Neuron (in vitro differentiated cells): ENCODE data around the gene TMEM97.

Experiments used
- H2AFZ ChIP-seq: one replicate; pipeline ENCODE4 v1.6.1; 2013; ENCODE audit warnings: low read depth, mild to moderate bottlenecking, inconsistent platforms, low read length, moderate library complexity
- H3K27me3 ChIP-seq: one replicate; pipeline ENCODE4 v1.6.1; 2013; ENCODE audit warnings: low read length; ENCODE audit not compliant: insufficient read depth
- H3K36me3 ChIP-seq: one replicate; pipeline ENCODE4 v1.6.1; 2013; ENCODE audit warnings: low read length; ENCODE audit not compliant: insufficient read depth
- H3K4me1 ChIP-seq: one replicate; pipeline ENCODE4 v1.6.1; 2013; ENCODE audit warnings: low read length; ENCODE audit not compliant: insufficient read depth
- H3K4me3 ChIP-seq: 2 replicates; pipeline ENCODE4 v1.5.1; 2013; ENCODE audit warnings: mild to moderate bottlenecking, low read length, moderate library complexity
- H3K9me3 ChIP-seq: one replicate; pipeline ENCODE4 v1.6.1; 2013; ENCODE audit warnings: low read length

TMEM97 gene

GRCh38 chr17:28346199-28346580 is 27.2 kb downstream of the TMEM97 start:
- H3K4me3 ChIP-seq, result no peak overlapping the region
- no peaks in the 10 kb centered on the region for H3K9me3 ChIP-seq
- no peaks in the 10 kb centered on the region for H3K27me3 ChIP-seq
- H3K4me1 ChIP-seq, result peaks cover 25% of the 10 kb centered on the region
- no peak overlapping the region for H2AFZ ChIP-seq
- peaks cover 87% of the 10 kb centered on the region for H3K36me3 ChIP-seq

GRCh38 chr17:28346746-28347246 is 27.8 kb downstream of the TMEM97 start:
- peaks cover 87% of the 10 kb centered on the region for H3K36me3 ChIP-seq
- H3K9me3 ChIP-seq, result no peaks in the 10 kb centered on the region

DNA sequence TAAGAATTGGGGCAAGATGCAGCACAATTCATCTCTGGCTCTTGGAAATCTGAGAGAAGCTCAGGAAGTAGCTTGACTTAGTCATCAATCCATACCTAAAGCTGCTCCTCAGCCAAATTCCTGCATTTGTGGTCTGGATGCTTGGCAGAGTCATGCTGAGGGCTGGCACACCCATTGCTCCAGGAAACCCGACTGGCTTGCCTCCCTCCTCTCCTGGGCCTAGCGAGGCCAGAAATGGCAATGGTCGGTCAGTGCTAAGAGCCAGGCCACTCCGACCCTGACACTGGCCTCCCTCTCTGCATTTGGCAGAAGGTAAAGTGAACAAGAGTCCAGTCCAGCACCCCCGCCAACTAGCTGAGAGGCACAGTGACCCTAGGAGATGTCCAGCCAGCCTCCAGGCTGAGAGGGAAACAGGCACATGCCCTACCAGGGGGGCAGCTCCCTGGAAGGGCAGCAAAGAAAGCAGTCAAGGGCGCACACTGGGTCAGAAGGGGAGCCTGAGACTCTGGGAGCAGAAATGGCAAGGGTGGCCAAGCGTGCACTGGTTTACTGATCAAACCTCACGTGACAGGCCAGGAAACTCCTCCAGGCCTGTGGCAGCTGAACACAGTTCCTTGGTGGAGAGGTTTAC is 28.4 kb downstream of the TMEM97 start:
- Histone ChIP-seq H3K4me1 (peaks cover 25% of the 10 kb centered on the region), H3K36me3 (peaks cover 84% of the 10 kb centered on the region)

More at GRCh38 chr17:28346746-28347246, 27.8 kb downstream of the TMEM97 start:
- Histone ChIP-seq H3K4me1 (peaks cover 25% of the 10 kb centered on the region), H2AFZ (no peak overlapping the region), H3K27me3 (no peaks in the 10 kb centered on the region), H3K4me3 (no peak overlapping the region)

DNA sequence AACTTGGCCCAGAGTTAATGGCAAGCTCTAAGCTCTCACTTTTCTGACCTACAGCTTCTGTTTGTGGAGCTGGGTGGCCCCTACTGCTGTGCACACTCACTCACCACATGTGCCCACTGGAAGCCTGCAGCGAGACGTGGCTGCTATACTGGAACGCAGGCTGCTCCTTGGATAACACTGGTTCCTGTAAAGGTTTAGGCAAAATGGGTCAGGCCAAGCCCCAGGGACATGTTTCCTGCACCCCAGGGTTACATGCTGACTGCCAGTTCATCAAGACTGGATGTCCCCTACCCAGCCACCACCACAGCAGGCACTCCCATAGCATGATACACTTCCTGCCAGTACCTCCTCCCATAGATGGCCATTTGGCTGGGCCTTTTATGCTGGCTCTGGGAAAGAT is 30.0 kb downstream of the TMEM97 start:
- Histone ChIP-seq H3K4me3 (no peak overlapping the region), H3K27me3 (no peaks in the 10 kb centered on the region), H3K36me3 (peaks cover 83% of the 10 kb centered on the region), H3K4me1 (peaks cover 25% of the 10 kb centered on the region), H3K9me3 (no peaks in the 10 kb centered on the region), H2AFZ (no peak overlapping the region)

More for the DNA sequence above, 28.4 kb downstream of the TMEM97 start:
- Histone ChIP-seq H3K9me3 (no peaks in the 10 kb centered on the region), H3K4me3 (no peak overlapping the region), H2AFZ (no peak overlapping the region), H3K27me3 (no peaks in the 10 kb centered on the region)

- H3K9me3 ChIP-seq, result no peaks in the 10 kb centered on the region
- peaks cover 24% of the 10 kb centered on the region for H3K4me1 ChIP-seq
- no peak overlapping the region for H3K4me3 ChIP-seq
- peaks cover 84% of the 10 kb centered on the region for H3K36me3 ChIP-seq
- H3K27me3 ChIP-seq, result no peaks in the 10 kb centered on the region
- H2AFZ ChIP-seq, result no peak overlapping the region
Measured at GRCh38 chr17:28350271-28350670, 31.3 kb downstream of the TMEM97 start.

DNA sequence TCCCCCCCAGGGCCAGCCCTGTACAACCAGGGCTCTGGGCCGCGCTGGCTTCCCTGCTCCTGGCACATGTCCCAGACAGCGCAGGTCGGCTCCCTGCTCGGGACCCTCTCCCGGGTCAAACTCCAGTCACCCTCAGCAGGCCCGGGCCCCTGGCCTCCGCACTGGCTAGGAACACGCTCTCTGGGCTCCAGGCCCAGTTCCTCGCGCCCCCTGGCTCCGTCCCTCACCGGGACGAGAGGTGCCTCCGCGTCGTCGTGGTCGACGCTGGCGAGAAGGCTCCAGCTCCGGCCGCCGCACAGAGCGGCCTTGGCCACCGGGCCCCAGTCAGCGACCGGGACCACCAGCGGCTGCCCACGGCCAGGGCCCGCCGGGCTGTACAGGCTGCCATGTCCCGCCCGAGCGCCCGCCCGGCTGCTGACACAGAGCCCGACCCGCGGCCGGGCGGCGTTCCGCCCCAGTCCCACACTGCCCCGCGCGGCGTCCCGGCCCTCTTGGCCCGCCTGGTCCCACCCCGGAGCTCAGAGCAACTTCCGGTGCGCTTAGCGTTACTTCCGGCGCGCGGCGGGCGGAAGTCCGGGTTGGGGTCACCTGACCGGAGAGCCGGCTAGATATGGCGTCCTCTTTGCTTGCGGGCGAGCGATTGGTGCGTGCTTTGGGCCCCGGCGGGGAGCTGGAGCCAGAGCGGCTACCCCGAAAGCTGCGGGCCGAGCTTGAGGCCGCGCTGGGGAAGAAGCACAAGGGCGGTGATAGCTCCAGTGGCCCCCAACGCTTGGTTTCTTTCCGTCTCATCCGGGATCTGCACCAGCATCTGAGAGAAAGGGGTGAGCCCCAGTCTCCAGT is 38.3 kb downstream of the TMEM97 start, which contains the start of gene POLDIP2:
Gene POLDIP2 (minus strand): TSS at position 467 of the 840 bp plus-strand sequence. CDS start 79 bp downstream, at position 388.
- H2AFZ ChIP-seq, result peak within 1 kb of the TSS; percentile 89
- no peaks in the 10 kb centered on the region for H3K9me3 ChIP-seq
- H3K27me3 ChIP-seq, result no peaks in the 10 kb centered on the region
- peak within 1 kb of the TSS; percentile 94 for H3K4me3 ChIP-seq
- H3K4me1 ChIP-seq, result peaks cover 21% of the 10 kb centered on the region
- H3K36me3 ChIP-seq, result peaks cover 62% of the 10 kb centered on the region

DNA sequence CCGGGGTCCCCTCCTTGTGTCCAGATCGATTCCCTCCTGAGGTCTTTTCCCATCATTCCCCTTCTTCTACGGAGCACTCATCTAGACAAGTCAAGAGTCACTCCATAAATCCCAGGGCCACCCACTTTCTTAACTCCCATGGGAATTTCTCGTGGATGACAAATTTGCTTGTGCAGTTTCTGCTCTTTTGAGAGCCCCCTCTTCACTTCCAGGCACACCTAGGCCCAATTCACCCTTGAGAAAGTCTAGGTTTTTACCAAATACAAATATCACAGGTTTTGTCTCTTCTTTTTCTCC is 38.8 kb downstream of the TMEM97 start:
- peaks cover 21% of the 10 kb centered on the region for H3K4me1 ChIP-seq
- H3K4me3 ChIP-seq, result peak overlapping the region; percentile 94
- peak overlapping the region; percentile 6 for H2AFZ ChIP-seq
- peaks cover 63% of the 10 kb centered on the region for H3K36me3 ChIP-seq
- no peaks in the 10 kb centered on the region for H3K9me3 ChIP-seq
- H3K27me3 ChIP-seq, result no peaks in the 10 kb centered on the region

GRCh38 chr17:28363186-28363585 is 44.2 kb downstream of the TMEM97 start:
- Histone ChIP-seq H3K4me3 (no peak overlapping the region), H3K4me1 (peaks cover 6% of the 10 kb centered on the region), H3K27me3 (no peaks in the 10 kb centered on the region), H3K36me3 (peaks cover 52% of the 10 kb centered on the region), H2AFZ (no peak overlapping the region), H3K9me3 (no peaks in the 10 kb centered on the region)

DNA sequence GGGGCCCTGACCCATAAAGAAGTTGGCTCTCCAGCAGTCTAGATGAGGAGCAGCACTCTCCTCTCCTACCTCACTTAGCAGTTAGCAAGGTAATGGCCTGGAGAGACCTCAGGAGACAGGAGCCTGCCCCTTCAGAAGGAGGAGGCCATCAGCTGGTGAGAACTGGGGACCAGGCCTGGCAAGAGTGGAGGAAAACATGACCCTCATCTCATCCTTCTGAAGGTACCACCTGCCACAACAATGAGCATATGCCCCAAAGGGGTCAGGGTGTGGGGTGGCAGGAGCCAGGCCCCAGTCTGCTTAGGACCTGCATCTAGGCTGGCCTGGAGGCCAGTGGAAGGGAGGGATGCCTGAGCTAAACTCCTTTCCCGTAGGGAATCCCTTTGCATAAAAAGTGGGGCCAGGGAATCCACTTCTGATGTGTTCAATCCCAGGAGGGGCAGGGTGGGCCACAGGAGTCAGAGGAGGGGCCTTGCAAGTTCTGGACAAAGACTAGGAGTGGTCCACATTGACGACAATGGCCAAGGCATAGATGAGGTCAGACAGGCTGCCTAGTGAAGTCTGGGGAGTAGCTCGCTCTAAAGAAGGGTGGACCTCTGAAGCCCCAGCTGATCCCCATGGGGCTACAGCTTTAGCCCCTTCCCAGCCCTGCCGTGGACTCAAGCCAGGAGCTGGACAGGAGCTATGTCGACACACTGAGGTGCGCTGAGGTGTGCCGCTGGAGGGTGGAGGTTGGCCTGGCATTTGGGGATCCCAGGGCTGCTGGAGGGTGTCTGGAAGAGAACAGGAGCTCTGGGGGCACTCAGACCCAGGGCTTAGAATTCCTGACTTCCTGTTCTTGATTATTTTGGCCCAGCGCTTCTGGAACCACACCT is 45.0 kb downstream of the TMEM97 start:
- Histone ChIP-seq H3K36me3 (peaks cover 47% of the 10 kb centered on the region), H3K4me1 (no peaks in the 10 kb centered on the region), H3K4me3 (no peak overlapping the region), H3K27me3 (no peaks in the 10 kb centered on the region), H2AFZ (no peak overlapping the region), H3K9me3 (no peaks in the 10 kb centered on the region)

DNA sequence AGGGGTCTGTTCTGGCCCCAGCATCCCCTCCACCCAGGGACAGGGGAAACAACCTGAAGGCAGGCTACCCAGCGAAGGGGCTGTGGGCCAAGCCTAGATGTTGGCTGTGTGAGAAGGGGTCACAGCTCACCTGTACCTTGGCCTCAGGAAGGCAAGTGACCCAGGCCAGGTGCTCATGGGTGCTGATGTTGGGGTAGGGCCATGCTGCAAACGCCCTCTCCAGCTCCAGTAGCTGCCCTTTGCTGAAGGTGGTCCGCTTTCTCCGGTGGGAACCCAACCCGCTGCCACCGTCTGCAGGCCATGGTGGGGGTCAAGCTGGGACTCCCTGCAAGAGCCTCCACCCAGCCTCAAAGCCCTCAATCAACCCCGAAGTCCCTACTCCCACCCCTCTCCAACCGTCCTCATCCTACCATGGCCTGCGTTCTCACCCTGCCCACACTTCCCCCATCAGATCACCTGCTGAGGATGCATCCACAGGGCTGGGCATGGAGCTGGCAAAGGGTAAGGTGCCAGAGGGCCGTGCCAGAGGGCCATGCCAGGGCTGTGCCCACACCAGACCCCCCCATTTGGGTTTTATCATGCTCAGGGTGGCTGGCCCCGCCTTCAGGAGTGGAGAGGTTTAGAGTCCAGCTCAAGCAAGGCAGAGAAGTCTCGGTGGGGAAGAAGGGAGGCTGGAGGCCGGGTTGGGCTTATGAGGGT is 45.8 kb downstream of the TMEM97 start, which contains the start of gene SEBOX:
Gene SEBOX (minus strand): TSS at position 535 of the 699 bp plus-strand sequence. CDS start 48 bp downstream, at position 487.
- Histone ChIP-seq H3K4me1 (peaks cover 3% of the 10 kb centered on the region), H2AFZ (no peak within 1 kb of the TSS), H3K27me3 (no peaks in the 10 kb centered on the region), H3K4me3 (no peak within 1 kb of the TSS), H3K9me3 (no peaks in the 10 kb centered on the region), H3K36me3 (peaks cover 41% of the 10 kb centered on the region)

- Histone ChIP-seq H3K4me3 (no peak overlapping the region), H3K4me1 (peaks cover 10% of the 10 kb centered on the region), H3K36me3 (peaks cover 35% of the 10 kb centered on the region), H3K27me3 (no peaks in the 10 kb centered on the region), H2AFZ (no peak overlapping the region), H3K9me3 (no peaks in the 10 kb centered on the region)
Measured at GRCh38 chr17:28365487-28365886, 46.5 kb downstream of the TMEM97 start.

DNA sequence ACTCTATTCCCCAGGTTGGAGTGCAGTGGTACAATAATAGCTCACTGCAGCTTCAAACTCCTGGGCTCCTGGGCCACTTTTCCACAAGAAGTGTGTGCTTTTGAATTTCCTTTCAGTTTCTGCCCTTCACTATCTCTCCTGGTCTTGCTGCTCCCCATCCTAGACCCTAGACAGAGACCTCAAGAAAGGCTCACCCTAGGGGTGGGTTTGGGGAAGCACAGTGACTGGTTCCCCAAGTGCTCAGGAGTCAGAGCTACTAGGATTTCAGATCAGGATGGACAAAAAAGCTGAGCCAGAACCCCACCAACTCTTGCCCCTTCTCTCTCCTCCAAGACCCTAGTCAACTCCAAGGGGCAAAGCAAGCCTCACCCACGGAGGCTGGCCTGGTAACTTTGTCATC is 47.6 kb downstream of the TMEM97 start:
- Histone ChIP-seq H2AFZ (no peak overlapping the region), H3K36me3 (peaks cover 24% of the 10 kb centered on the region), H3K4me3 (no peak overlapping the region), H3K9me3 (no peaks in the 10 kb centered on the region), H3K27me3 (no peaks in the 10 kb centered on the region), H3K4me1 (peaks cover 17% of the 10 kb centered on the region)
